GM23338 (cell line): ENCODE results near the gene KIF17.

Experiments used
- EZH2 ChIP-seq: fragments of 200-600 bp; sonication (generic); IDR thresholded peaks from one replicate; pipeline ENCODE4 v1.8.0; 2017; ENCODE audit warnings: antibody characterized with exemption, mild to moderate bottlenecking, low read depth; ENCODE audit not compliant: unreplicated experiment
- TF ChIP-seq, protein P1 (sequence below), 2 experiments: fragments of 200-600 bp in 1 of 2; sonication (generic) in 1 of 2; conservative IDR thresholded peaks; 2 replicates each; pipeline versions ENCODE4 v1.5.1 to v1.6.1; 2016 to 2017; ENCODE audit warnings: antibody characterized with exemption in 2 of 2, low read depth in 2 of 2, mild to moderate bottlenecking in 2 of 2, moderate library complexity in 1 of 2
- TF ChIP-seq, protein P2 (sequence below): IDR thresholded peaks from one replicate; pipeline ENCODE4 v1.6.1; 2018; ENCODE audit warnings: antibody characterized with exemption; ENCODE audit not compliant: unreplicated experiment

DNA sequence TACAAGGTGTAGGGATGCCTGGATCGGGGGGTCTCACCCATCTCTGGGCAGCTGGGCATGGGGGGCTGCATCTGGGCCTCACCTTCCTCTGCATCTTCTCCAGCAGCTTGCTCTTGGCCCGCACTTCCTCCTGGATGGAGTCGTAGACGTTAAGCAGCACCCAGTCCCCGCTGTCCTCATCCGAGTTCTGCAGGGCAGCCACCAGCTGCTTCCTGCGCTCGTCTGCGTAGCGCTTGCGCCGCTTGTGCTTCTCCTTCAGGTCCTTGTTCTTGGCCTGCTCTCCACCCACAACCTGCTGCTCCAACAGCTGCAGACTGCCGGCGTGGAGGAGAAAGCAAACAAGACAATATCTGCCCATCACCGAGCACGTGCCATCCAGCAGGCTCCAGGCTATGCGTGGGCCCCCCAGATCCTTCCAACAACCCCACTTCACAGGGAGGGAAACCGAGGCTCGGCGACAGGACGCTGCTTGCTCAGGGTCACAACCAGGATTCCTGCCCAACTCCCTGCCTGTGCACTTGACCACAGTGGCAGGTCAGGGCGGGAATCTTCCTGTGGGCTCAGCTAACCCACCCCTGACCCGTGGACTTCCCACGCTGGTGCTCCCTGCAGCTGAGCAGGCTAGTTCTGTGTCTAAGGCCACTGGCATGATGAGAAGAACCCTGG, 35.1 kb downstream of the KIF17 start:
- no peak for TF ChIP-seq EZH2
- TF ChIP-seq, protein P1, sequence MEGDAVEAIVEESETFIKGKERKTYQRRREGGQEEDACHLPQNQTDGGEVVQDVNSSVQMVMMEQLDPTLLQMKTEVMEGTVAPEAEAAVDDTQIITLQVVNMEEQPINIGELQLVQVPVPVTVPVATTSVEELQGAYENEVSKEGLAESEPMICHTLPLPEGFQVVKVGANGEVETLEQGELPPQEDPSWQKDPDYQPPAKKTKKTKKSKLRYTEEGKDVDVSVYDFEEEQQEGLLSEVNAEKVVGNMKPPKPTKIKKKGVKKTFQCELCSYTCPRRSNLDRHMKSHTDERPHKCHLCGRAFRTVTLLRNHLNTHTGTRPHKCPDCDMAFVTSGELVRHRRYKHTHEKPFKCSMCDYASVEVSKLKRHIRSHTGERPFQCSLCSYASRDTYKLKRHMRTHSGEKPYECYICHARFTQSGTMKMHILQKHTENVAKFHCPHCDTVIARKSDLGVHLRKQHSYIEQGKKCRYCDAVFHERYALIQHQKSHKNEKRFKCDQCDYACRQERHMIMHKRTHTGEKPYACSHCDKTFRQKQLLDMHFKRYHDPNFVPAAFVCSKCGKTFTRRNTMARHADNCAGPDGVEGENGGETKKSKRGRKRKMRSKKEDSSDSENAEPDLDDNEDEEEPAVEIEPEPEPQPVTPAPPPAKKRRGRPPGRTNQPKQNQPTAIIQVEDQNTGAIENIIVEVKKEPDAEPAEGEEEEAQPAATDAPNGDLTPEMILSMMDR (conservative IDR thresholded peaks at IDR 0.05; ENCODE audit: low read depth in 2 of 2) = no peak
- TF ChIP-seq, protein P2, sequence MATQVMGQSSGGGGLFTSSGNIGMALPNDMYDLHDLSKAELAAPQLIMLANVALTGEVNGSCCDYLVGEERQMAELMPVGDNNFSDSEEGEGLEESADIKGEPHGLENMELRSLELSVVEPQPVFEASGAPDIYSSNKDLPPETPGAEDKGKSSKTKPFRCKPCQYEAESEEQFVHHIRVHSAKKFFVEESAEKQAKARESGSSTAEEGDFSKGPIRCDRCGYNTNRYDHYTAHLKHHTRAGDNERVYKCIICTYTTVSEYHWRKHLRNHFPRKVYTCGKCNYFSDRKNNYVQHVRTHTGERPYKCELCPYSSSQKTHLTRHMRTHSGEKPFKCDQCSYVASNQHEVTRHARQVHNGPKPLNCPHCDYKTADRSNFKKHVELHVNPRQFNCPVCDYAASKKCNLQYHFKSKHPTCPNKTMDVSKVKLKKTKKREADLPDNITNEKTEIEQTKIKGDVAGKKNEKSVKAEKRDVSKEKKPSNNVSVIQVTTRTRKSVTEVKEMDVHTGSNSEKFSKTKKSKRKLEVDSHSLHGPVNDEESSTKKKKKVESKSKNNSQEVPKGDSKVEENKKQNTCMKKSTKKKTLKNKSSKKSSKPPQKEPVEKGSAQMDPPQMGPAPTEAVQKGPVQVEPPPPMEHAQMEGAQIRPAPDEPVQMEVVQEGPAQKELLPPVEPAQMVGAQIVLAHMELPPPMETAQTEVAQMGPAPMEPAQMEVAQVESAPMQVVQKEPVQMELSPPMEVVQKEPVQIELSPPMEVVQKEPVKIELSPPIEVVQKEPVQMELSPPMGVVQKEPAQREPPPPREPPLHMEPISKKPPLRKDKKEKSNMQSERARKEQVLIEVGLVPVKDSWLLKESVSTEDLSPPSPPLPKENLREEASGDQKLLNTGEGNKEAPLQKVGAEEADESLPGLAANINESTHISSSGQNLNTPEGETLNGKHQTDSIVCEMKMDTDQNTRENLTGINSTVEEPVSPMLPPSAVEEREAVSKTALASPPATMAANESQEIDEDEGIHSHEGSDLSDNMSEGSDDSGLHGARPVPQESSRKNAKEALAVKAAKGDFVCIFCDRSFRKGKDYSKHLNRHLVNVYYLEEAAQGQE = no peak
